HG03378 (cell line): ENCODE data around the gene HDAC4.

Source experiments
- ATAC-seq: cut with Tn5 transposase; IDR thresholded peaks from one replicate; pipeline ENCODE4 v1.9.1; 2021; ENCODE audit warnings: mild to moderate bottlenecking, moderate library complexity; ENCODE audit not compliant: unreplicated experiment

Gene HDAC4

GRCh38 chr2:239103125-239104098 lies 297.4 kb downstream of the HDAC4 start:
- ATAC-seq = no peak

DNA sequence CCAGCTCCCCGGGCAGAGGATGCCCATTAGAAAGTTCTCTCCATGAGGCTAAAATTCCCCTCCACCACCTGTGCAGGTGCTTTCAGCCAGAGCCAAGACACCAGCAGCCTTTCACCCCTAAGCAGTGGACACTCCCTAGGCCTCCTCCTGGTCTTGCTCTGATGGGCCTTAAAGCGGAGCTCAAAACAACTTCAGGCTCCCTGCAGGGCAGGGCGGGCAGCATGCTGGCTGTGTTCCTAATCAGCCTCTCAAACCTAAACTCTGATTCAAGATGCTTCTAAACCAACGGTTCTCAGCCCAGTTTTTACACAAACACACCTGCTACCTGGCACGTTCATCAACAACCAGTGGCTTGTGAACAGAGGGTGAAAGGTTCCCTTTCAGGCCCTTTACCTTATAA lies 298.6 kb downstream of the HDAC4 start:
- ATAC-seq = no peak

DNA sequence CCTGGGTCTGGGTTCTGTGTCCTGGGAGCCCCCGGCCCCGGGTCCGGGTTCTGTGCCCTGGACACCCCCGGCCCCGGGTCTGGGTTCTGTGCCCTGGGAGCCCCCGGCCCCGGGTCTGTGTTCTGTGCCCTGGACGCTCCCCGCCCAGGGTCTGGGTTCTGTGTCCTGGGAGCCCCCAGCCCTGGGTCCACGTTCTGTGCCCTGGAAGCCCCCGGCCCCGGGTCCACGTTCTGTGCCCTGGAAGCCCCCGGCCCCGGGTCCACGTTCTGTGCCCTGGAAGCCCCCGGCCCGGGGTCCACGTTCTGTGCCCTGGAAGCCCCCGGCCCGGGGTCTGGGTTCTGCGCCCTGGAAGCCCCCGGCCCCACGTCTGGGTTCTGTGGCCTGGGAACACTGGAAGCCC lies 299.0 kb downstream of the HDAC4 start:
- ATAC-seq = no peak

DNA sequence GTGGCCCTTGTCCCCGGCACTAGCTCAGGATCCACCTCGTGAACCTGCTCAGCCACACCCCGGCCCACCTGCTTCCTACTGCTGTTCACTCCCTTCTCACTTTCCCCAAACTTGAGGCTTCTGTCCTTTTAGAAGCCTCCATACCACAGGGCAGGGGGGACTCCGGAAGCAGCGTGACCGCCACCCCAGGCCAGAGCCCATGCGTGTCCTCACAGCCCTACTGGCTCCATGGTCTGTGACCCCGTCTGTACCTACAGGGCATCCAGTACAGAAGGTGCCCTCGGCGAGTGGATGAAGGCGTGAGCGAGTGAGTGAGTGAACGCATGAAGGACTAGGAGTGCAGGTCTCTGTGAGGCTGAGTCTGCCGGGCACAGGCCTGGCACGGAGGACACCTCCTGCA lies 299.7 kb downstream of the HDAC4 start:
- no peak for ATAC-seq

DNA sequence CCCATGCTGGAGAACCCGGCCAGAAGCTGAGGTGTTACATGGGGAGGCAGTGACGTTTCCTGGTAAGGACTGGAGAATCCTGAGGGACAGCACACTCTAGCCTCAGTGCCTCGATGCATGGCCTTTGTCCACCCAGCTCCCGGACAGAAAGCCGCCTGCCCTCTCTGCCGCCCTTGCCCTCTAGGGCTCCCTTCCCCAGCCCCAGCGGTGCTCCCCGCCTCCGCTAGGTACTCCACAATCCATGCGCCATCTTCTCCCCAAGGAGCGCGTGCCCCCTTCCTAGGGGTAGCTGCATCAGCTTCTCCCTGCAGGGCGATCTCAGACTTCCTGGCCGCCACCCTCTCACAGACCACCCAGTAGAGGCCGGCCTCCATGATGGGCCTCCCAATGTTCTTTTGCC lies 301.3 kb downstream of the HDAC4 start:
- ATAC-seq = no peak

DNA sequence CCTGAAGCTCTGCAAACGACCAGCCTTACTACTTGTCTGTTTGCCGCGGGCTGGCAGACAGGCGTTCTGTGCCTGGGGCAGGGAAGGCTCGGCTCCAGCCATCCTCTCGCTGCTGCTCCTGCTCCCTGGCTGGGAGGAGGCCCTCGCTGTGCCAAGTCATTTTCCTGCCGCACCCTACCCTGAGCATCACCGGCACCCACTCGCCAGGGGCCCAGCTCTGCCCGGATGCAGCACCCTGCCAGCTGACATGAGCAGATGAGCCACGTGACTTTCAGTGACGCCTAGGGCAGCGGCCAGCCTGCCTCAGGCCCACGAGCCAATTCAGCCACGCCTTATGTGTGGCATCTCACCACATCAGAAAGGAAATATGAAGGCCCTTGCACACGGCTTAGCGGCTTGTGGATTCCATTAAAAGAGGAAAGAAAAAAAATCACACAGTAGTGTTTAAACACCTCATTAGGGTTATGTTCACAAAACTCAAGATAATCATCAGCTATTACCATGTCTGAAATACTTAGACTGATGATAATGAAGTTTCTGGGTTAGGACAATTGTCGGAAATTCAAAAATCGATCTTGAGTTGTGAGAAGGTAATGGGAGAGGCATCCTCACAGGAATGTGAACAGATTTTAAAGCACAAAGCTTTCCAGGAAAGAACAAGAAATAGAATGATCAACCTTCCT lies 302.4 kb downstream of the HDAC4 start:
- no peak for ATAC-seq

GRCh38 chr2:239097428-239097696 lies 303.5 kb downstream of the HDAC4 start:
- no peak for ATAC-seq

DNA sequence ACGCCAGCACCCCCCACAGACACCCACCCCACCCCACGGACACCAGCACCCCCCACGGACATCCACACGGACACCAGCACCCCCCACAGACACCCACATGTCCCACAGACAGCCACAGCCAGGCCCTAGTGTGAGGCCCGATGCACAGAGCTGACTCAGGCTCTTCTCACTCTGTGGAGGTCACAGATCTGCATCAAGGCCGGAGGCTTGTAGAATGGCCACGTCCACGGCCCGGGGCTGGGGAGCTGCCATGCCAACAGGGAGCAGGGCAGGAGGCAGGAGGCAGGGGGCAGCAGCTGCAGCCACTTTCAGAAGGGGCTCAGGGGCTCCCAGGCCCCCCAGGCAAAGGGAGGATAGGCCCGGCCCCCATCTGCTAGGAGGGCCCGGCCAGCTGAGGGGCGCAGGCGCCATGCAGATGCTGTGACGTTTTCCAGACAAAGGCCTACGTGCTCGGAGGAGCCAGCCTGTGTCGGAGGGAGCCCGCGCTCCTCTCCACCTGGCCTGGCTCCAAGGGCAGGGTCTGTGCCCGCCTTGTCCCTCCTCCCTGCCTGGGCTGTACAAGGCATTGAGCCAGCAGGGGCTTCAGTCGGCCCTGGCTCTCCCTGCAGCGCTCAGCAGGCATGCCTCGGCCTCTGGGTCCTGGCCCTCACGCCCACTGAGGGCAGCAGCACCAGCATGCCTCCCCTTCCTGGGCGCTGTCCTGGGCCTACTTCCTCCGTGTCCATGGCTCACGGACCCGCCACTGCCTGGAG lies 304.0 kb downstream of the HDAC4 start:
- no peak for ATAC-seq

GRCh38 chr2:239095460-239096081 lies 305.2 kb downstream of the HDAC4 start:
- ATAC-seq = no peak

- ATAC-seq = no peak
These were observed 306.0 kb downstream of the HDAC4 start for GRCh38 chr2:239094867-239095266.

GRCh38 chr2:239093952-239094351 lies 306.9 kb downstream of the HDAC4 start:
- ATAC-seq = no peak

- no peak for ATAC-seq
These were observed 307.3 kb downstream of the HDAC4 start for GRCh38 chr2:239093542-239093941.

DNA sequence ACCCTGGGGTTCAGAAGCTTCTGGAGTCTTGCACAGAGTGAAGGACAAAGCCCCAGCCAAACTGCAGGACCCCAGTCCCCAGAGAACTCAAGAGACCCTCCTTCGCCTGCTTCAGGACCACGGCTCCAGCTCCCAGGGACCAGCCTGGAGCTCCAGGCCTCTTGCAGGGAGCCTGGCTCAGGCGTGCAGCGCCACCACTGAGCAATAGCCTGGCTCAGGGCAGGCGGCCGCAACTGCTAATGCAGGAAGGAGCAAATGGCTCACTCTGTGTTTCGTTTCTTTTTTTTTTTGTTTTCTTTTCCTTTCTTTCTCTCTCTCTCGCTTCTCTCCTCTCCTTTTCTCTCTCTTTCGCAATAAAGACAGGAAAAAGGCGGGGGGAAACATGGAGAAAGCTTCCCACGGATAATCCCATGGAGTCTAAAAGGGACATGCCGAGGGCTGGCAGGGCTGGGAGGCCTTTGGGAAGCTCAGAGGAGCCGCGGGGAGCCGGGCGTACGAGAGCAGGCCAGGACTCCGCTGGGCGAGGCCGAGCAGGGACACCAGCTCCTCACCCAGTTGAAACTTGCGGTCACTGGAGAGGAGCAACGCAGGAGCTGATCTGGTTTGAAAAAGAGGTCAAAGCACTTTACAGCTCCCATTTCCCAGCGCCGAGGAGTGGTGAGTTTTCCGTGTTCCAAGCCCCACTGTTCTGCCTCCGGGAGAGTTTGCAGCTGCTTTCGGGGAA lies 308.1 kb downstream of the HDAC4 start:
- no peak for ATAC-seq

DNA sequence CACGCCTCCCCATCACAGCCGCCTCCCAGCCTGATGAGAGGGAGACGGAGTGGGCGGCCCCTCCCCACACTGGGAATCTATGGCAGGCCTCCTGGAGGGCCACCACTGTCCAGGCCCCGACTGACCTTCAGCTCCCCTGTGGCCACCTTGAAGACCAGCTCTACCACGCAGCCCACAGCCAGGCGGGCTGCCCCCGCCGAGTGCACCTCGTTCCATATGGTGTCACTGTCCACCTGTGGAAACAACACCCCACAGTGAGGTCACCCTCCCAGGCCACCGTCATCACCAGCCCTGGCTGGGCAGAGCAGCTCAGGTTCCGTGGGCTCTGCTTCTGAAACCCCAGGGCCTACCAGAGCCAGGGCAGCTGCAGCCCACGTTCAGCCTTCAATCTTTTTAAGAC lies 310.9 kb downstream of the HDAC4 start:
- no peak for ATAC-seq

- no peak for ATAC-seq
These were observed 313.6 kb downstream of the HDAC4 start for GRCh38 chr2:239087046-239087710.

DNA sequence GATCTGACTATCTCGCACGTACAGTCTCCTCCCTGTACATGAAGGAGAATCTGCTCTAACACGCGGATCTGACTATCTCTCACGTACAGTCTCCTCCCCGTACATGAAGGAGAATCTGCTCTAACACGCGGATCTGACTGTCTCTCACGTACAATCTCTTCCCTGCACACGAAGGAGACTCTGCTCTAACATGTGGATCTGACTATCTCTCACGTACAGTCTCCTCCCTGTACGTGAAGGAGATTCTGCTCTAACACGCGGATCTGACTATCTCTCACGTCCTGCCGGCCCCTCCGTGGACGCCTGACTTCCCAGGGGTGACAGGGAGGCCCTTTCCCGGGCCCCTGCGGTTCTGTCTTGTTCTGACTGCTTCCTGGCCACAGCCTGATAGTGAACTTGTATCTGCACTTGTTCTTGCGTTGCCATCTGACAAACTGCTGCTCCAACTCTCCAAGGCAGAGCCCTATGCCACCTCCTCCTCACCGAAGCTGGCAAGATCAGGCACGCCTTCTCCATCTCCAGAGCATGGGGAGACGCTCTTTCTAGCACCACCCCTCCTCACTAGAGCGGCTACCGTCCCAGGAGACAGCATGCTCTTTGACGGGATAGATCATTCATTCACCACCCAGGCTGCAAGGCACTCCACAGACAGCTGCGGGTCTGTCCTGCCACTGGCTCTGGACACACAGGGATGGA lies 314.3 kb downstream of the HDAC4 start:
- ATAC-seq = no peak

- ATAC-seq = no peak
These were observed 315.4 kb downstream of the HDAC4 start for GRCh38 chr2:239085201-239085992.

- no peak for ATAC-seq
These were observed 316.8 kb downstream of the HDAC4 start for GRCh38 chr2:239084007-239084406.

- no peak for ATAC-seq
These were observed 318.4 kb downstream of the HDAC4 start for GRCh38 chr2:239082425-239082824.
